ENCODE measurements around the gene OR1L8. TPM values are rescaled to one million over a fixed set of nuclear protein-coding genes. Genes with fewer than 3 reads are reported as not detected.
"Not testable (repeated sequence)": the region's sequence is repeated elsewhere in the genome, so short reads cannot be mapped to it uniquely, and the experiment has no call there.

OR1L8 gene
- total RNA-seq, 1 donor from 2014 or later = not detected

DNA sequence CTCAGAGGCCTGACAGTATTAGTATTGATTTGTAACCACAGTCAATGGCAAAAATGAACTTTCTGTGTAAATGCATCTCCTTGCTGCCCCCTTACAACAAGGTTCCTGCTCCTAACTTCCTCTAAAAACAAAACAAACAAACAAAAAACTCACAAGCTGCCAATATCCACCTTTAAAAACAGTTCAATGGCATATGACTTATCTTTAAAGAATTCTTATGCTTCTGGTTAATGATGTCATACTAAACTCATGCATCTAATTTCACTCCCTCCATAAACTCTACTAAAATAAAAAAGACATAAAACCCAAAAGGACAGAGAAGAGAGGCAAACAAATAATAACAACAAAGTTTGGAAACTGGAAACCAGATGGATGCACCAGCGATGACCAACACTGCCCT lies 47.0 kb downstream of the OR1L8 start:
- no peak overlapping the region for H3K27ac ChIP-seq
- TF ChIP-seq EZH2 (IDR thresholded peaks at IDR 0.05) (no peak), CTCF (IDR thresholded peaks at IDR 0.05) (no peak), EZH2phosphoT487 (IDR thresholded peaks at IDR 0.05) (no peak)
- no peak overlapping the region for H3K4me3 ChIP-seq
- no peaks in the 10 kb centered on the region for H3K4me1 ChIP-seq
- H3K4me2 ChIP-seq = no peak overlapping the region
- peaks cover 10% of the 10 kb centered on the region for H3K27me3 Mint-ChIP-seq (ENCODE audit: insufficient read depth, low read depth)
- no peak overlapping the region for H3K4me3 Mint-ChIP-seq
- H3K4me1 Mint-ChIP-seq = no peaks in the 10 kb centered on the region
- H4K20me1 ChIP-seq (ENCODE audit: low read depth) = no peaks in the 10 kb centered on the region
- no peak overlapping the region for H3K9ac ChIP-seq
- H3K9me3 ChIP-seq (ENCODE audit: low read depth) = no peaks in the 10 kb centered on the region
- H3F3A ChIP-seq (ENCODE audit: low read depth) = no peaks in the 10 kb centered on the region
- H3K36me3 ChIP-seq = no peaks in the 10 kb centered on the region
- no peaks in the 10 kb centered on the region for H3K27me3 ChIP-seq
- H2AFZ ChIP-seq (replicated peaks) = no peak overlapping the region
- H3K36me3 Mint-ChIP-seq = no peaks in the 10 kb centered on the region
- H3K9me3 Mint-ChIP-seq = peaks cover 7% of the 10 kb centered on the region
- DNase-seq (ENCODE audit: low spot score) = no peak
- H3K79me2 ChIP-seq (ENCODE audit: low read depth) = no peaks in the 10 kb centered on the region
- no peak overlapping the region for H3K27ac Mint-ChIP-seq

GRCh38 chr9:122531157-122531556 lies 52.0 kb downstream of the OR1L8 start:
- not testable (repeated sequence) for H3K4me1 Mint-ChIP-seq; H3K79me2 ChIP-seq (ENCODE audit: low read depth); H3K36me3 Mint-ChIP-seq; H3K9me3 ChIP-seq (ENCODE audit: low read depth); H3F3A ChIP-seq (ENCODE audit: low read depth); DNase-seq (ENCODE audit: low spot score); H3K9ac ChIP-seq; H3K27ac ChIP-seq; H2AFZ ChIP-seq (replicated peaks); H3K4me3 ChIP-seq; H3K36me3 ChIP-seq; H3K4me3 Mint-ChIP-seq; H3K27ac Mint-ChIP-seq; H3K9me3 Mint-ChIP-seq; H4K20me1 ChIP-seq (ENCODE audit: low read depth); H3K27me3 ChIP-seq; H3K4me1 ChIP-seq; H3K4me2 ChIP-seq
- peaks cover 19% of the 10 kb centered on the region for H3K27me3 Mint-ChIP-seq (ENCODE audit: insufficient read depth, low read depth)

- Mint-ChIP-seq H3K9me3 (no peaks in the 10 kb centered on the region), H3K4me3 (no peak within 1 kb of the TSS), H3K27me3 (ENCODE audit: insufficient read depth, low read depth) (peaks cover 9% of the 10 kb centered on the region), H3K4me1 (no peaks in the 10 kb centered on the region), H3K36me3 (no peaks in the 10 kb centered on the region), H3K27ac (no peak within 1 kb of the TSS)
- Histone ChIP-seq H3K4me3 (no peak within 1 kb of the TSS), H3K79me2 (ENCODE audit: low read depth) (no peaks in the 10 kb centered on the region), H3K4me1 (no peaks in the 10 kb centered on the region), H3K36me3 (no peaks in the 10 kb centered on the region), H3K27ac (no peak within 1 kb of the TSS), H3K9me3 (ENCODE audit: low read depth) (peaks cover 14% of the 10 kb centered on the region), H4K20me1 (ENCODE audit: low read depth) (no peaks in the 10 kb centered on the region), H3F3A (ENCODE audit: low read depth) (no peaks in the 10 kb centered on the region), H3K27me3 (no peaks in the 10 kb centered on the region), H3K9ac (no peak within 1 kb of the TSS), H3K4me2 (no peak within 1 kb of the TSS), H2AFZ (replicated peaks) (no peak within 1 kb of the TSS)
- TF ChIP-seq CTCF (IDR thresholded peaks at IDR 0.05) (no peak), EZH2phosphoT487 (IDR thresholded peaks at IDR 0.05) (no peak), EZH2 (IDR thresholded peaks at IDR 0.05) (no peak)
- no peak for DNase-seq (ENCODE audit: low spot score)
Measured at GRCh38 chr9:122527193-122527592, 56.0 kb downstream of the OR1L8 start, which contains the start of gene OR1N1. Gene OR1N1, minus strand, starts transcription at chr9:122527293. Its CDS starts 0 bp downstream, at chr9:122527293.

- H3K9me3 ChIP-seq (ENCODE audit: low read depth) = peaks cover 14% of the 10 kb centered on the region
- H3K4me3 Mint-ChIP-seq = no peak overlapping the region
Measured at GRCh38 chr9:122526602-122527001, 56.6 kb downstream of the OR1L8 start.

More at GRCh38 chr9:122526602-122527001, 56.6 kb downstream of the OR1L8 start:
- H4K20me1 ChIP-seq (ENCODE audit: low read depth) = no peaks in the 10 kb centered on the region
- no peaks in the 10 kb centered on the region for H3K79me2 ChIP-seq (ENCODE audit: low read depth)
- no peaks in the 10 kb centered on the region for H3F3A ChIP-seq (ENCODE audit: low read depth)
- no peak overlapping the region for H3K27ac ChIP-seq
- H3K4me2 ChIP-seq = no peak overlapping the region
- no peaks in the 10 kb centered on the region for H3K4me1 ChIP-seq
- no peak for DNase-seq (ENCODE audit: low spot score)
- no peaks in the 10 kb centered on the region for H3K27me3 ChIP-seq
- H2AFZ ChIP-seq (replicated peaks) = no peak overlapping the region
- H3K36me3 ChIP-seq = no peaks in the 10 kb centered on the region
- H3K4me3 ChIP-seq = no peak overlapping the region
- peaks cover 9% of the 10 kb centered on the region for H3K27me3 Mint-ChIP-seq (ENCODE audit: insufficient read depth, low read depth)
- no peaks in the 10 kb centered on the region for H3K9me3 Mint-ChIP-seq
- no peaks in the 10 kb centered on the region for H3K4me1 Mint-ChIP-seq
- no peaks in the 10 kb centered on the region for H3K36me3 Mint-ChIP-seq
- no peak for TF ChIP-seq EZH2phosphoT487 (IDR thresholded peaks at IDR 0.05)
- TF ChIP-seq CTCF (IDR thresholded peaks at IDR 0.05) = no peak
- no peak for TF ChIP-seq EZH2 (IDR thresholded peaks at IDR 0.05)
- no peak overlapping the region for H3K9ac ChIP-seq
- H3K27ac Mint-ChIP-seq = no peak overlapping the region
